ENCODE measurements around the gene HIPK2.
"Not testable (repeated sequence)": the region's sequence is repeated elsewhere in the genome, so short reads cannot be mapped to it uniquely, and the experiment has no call there.

The HIPK2 gene

GRCh38 chr7:139571651-139572050, 206.1 kb downstream of the HIPK2 start:
- DNase-seq (ENCODE audit: low read depth, low spot score), result no peak

GRCh38 chr7:139571190-139571589, 206.6 kb downstream of the HIPK2 start:
- no peak for DNase-seq (ENCODE audit: low read depth, low spot score)

GRCh38 chr7:139570626-139571025, 207.2 kb downstream of the HIPK2 start:
- DNase-seq (ENCODE audit: low read depth, low spot score), result no peak

GRCh38 chr7:139570119-139570518, 207.7 kb downstream of the HIPK2 start:
- no peak for DNase-seq (ENCODE audit: low read depth, low spot score)

- no peak for DNase-seq (ENCODE audit: low read depth, low spot score)
Measured at GRCh38 chr7:139568813-139569490, 208.8 kb downstream of the HIPK2 start.

- DNase-seq (ENCODE audit: low read depth, low spot score), result no peak
Measured at GRCh38 chr7:139568346-139568675, 209.5 kb downstream of the HIPK2 start.

- DNase-seq (ENCODE audit: low read depth, low spot score), result no peak
Measured at GRCh38 chr7:139567647-139568345, 210.0 kb downstream of the HIPK2 start.

GRCh38 chr7:139566736-139567646, 210.8 kb downstream of the HIPK2 start:
- no peak for DNase-seq (ENCODE audit: low read depth, low spot score)

- no peak for DNase-seq (ENCODE audit: low read depth, low spot score)
Measured at GRCh38 chr7:139566075-139566474, 211.7 kb downstream of the HIPK2 start.

GRCh38 chr7:139563856-139564255, 213.9 kb downstream of the HIPK2 start:
- no peak for DNase-seq (ENCODE audit: low read depth, low spot score)

GRCh38 chr7:139562961-139563565, 214.7 kb downstream of the HIPK2 start:
- DNase-seq (ENCODE audit: low read depth, low spot score), result no peak

- DNase-seq (ENCODE audit: low read depth, low spot score), result no peak
Measured at GRCh38 chr7:139562491-139562890, 215.3 kb downstream of the HIPK2 start.

GRCh38 chr7:139560678-139561077, 217.1 kb downstream of the HIPK2 start:
- no peak for DNase-seq (ENCODE audit: low read depth, low spot score)

GRCh38 chr7:139560199-139560598, 217.6 kb downstream of the HIPK2 start:
- no peak for DNase-seq (ENCODE audit: low read depth, low spot score)

GRCh38 chr7:139559364-139560105, 218.3 kb downstream of the HIPK2 start:
- no peak for DNase-seq (ENCODE audit: low read depth, low spot score)

- DNase-seq (ENCODE audit: low read depth, low spot score), result no peak
Measured at GRCh38 chr7:139557857-139558581, 219.8 kb downstream of the HIPK2 start.

GRCh38 chr7:139553991-139554700, 223.7 kb downstream of the HIPK2 start:
- not testable (repeated sequence) for DNase-seq (ENCODE audit: low read depth, low spot score)

- no peak for DNase-seq (ENCODE audit: low read depth, low spot score)
Measured at GRCh38 chr7:139548302-139549028, 229.3 kb downstream of the HIPK2 start.

- no peak for DNase-seq (ENCODE audit: low read depth, low spot score)
Measured at GRCh38 chr7:139544645-139545044, 233.2 kb downstream of the HIPK2 start.
